Rectal smooth muscle tissue (tissue), 1 donor: ENCODE data around the gene PAQR8.

Experiments
- H3K27ac ChIP-seq: one replicate; pipeline ENCODE4 v1.7.0; 2013; ENCODE audit warnings: low read depth, low read length, inconsistent platforms
- H3K27me3 ChIP-seq: one replicate; pipeline ENCODE4 v1.7.0; 2013; ENCODE audit warnings: low read length; ENCODE audit not compliant: control insufficient read depth, insufficient read depth
- H3K36me3 ChIP-seq: one replicate; pipeline ENCODE4 v1.7.0; 2013; ENCODE audit warnings: low read length; ENCODE audit not compliant: control insufficient read depth, insufficient read depth
- H3K4me1 ChIP-seq: one replicate; pipeline ENCODE4 v1.7.0; 2013; ENCODE audit warnings: low read length; ENCODE audit not compliant: control insufficient read depth, insufficient read depth
- H3K4me3 ChIP-seq: one replicate; pipeline ENCODE4 v1.7.0; 2013; ENCODE audit warnings: low read length
- H3K9ac ChIP-seq: one replicate; pipeline ENCODE4 v1.7.0; 2013; ENCODE audit warnings: low read length

PAQR8 gene

DNA sequence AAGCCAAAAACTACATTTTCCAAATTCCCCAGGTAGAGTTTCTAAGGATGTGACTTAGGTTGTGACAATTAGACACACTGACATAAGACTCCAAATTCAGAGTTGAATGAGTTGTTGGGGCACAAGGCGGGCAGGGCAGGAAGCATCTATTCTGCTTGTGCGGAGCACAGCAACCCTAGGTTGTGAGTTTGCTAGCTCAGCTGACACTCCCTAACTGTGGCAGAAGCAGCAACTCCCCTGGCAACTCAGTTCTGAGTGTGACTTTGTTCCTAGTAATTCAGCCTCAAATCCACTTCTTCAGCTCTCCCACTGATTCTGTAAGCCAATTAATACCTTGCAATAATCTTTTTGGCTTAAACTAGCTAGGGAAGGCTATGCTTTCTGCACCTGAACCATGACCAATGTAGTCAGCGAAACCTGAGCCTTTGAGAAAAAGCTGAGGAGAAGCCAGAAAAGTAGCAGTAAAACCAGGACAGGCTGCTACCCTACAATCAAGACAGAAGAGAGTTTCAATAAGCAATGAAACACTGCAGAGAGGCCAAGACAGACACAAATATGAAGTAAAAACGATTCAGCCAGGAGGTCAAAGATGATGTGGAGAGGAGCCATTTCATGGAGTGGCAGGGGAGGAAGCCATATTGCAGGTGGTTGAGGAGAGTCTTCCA, 30.0 kb upstream of the PAQR8 start:
- no peak overlapping the region for H3K4me3 ChIP-seq
- H3K27ac ChIP-seq, result no peak overlapping the region
- no peak overlapping the region for H3K9ac ChIP-seq
- H3K36me3 ChIP-seq, result no peaks in the 10 kb centered on the region
- H3K27me3 ChIP-seq, result no peaks in the 10 kb centered on the region
- H3K4me1 ChIP-seq, result no peaks in the 10 kb centered on the region

DNA sequence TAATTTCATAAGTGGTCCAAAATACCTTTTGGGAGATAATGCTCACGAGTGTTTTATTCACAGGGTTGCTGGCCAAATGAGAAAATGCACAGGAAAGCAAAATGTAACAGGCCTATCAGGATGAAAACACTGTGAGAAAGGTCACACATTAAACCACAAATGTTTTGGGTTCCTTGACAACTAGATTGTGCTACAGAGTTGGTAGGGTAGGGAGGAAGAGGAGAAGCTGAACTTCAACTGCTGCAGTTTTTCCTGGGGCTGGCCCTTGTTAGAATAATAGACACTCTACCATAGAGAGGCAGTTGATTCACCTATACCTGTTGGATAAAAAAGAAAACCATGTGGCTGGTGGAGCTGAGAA, 28.1 kb upstream of the PAQR8 start:
- Histone ChIP-seq H3K36me3 (no peaks in the 10 kb centered on the region), H3K9ac (no peak overlapping the region), H3K4me1 (no peaks in the 10 kb centered on the region), H3K27ac (no peak overlapping the region), H3K4me3 (no peak overlapping the region), H3K27me3 (no peaks in the 10 kb centered on the region)

DNA sequence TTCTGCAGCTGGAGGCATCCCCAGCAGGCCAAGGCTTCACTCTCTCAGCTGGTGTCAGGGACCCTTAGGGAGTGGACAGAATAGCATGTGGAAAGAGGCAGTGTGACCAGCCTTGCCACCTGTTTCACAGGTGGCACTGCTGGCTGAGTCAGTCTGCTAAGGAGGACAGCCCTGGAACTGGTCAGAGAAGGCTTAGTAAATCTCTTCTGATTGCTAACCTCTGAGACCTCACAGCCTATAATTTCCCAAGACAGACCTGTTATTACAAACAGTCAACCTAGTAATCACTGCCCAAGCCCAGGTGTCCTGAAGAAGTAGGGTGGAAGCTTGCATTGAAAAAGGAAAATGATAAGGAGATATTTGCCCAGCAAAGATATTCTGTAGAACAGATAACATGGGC, 26.4 kb upstream of the PAQR8 start:
- Histone ChIP-seq H3K36me3 (no peaks in the 10 kb centered on the region), H3K9ac (no peak overlapping the region), H3K4me3 (no peak overlapping the region), H3K4me1 (no peaks in the 10 kb centered on the region), H3K27me3 (no peaks in the 10 kb centered on the region), H3K27ac (no peak overlapping the region)

DNA sequence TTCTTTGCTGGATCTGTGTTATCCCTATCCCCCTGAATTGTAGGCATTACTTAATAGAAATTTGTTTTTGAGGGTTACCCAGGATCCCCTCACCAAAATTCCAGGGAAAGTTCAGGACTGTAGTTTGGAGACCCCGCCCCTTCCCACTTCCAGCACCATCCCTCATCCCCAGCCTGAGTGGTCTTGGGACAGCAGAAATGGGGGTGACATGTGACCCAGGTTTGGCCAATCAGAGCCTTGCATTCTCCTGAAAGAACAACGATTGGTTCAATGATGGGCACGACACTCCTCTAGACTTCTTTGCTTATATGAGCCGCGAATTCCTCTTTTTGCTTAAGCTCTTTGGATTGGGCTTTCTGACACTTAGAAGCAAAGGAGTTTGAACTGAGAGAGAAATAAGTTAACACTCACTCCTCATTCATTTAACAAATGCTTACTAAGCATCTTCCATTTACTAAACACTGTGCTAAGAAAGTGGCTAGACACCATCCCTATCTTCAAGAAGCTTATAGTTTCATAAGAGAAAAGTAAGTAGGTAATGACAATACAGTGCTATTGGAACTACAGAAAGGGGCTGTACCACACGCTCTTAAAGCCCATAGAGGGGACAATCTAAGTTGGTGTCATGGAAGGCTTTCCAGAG, 24.9 kb upstream of the PAQR8 start:
- Histone ChIP-seq H3K4me3 (no peak overlapping the region), H3K9ac (no peak overlapping the region), H3K36me3 (no peaks in the 10 kb centered on the region), H3K27me3 (no peaks in the 10 kb centered on the region), H3K27ac (no peak overlapping the region), H3K4me1 (no peaks in the 10 kb centered on the region)

DNA sequence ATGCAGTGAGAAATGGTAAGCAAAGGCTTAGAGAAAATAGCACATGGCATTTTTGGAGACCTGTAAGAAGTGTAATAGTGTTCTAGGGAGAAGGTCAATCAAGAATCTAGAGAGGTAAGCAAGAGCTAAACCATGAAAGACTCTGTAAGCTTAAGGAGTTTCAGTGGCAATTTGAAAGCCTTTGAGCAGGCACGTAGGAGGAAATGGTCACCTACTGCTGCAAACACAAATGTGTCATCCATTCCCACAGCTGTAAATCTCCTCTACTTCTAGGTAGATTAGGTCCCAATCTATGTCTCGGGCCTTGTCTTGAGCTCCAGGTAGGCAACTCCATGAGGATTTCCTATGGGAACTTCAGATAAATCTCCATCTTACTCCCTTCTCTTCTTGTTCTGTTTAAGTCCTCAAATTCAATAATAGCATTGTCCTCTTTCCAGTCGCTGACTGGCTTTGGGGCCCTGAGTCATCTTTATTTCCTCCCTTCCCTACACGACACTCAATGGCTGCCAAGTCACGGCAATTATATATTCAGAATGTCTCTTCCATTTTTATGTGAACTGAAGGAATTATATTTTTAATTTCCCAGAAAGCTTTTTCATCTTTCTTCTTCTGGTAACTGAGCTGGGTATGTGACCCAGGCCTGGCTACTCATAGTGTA, 24.2 kb upstream of the PAQR8 start:
- H3K36me3 ChIP-seq, result no peaks in the 10 kb centered on the region
- H3K9ac ChIP-seq, result no peak overlapping the region
- no peaks in the 10 kb centered on the region for H3K4me1 ChIP-seq
- H3K27me3 ChIP-seq, result no peaks in the 10 kb centered on the region
- H3K27ac ChIP-seq, result no peak overlapping the region
- no peak overlapping the region for H3K4me3 ChIP-seq

GRCh38 chr6:52340603-52340880, 21.4 kb upstream of the PAQR8 start:
- Histone ChIP-seq H3K9ac (no peak overlapping the region), H3K4me1 (no peaks in the 10 kb centered on the region), H3K4me3 (no peak overlapping the region), H3K27me3 (no peaks in the 10 kb centered on the region), H3K27ac (no peak overlapping the region), H3K36me3 (no peaks in the 10 kb centered on the region)

GRCh38 chr6:52341561-52342260, 20.2 kb upstream of the PAQR8 start:
- Histone ChIP-seq H3K27ac (no peak overlapping the region), H3K27me3 (no peaks in the 10 kb centered on the region), H3K36me3 (no peaks in the 10 kb centered on the region), H3K4me3 (no peak overlapping the region), H3K4me1 (no peaks in the 10 kb centered on the region), H3K9ac (no peak overlapping the region)

DNA sequence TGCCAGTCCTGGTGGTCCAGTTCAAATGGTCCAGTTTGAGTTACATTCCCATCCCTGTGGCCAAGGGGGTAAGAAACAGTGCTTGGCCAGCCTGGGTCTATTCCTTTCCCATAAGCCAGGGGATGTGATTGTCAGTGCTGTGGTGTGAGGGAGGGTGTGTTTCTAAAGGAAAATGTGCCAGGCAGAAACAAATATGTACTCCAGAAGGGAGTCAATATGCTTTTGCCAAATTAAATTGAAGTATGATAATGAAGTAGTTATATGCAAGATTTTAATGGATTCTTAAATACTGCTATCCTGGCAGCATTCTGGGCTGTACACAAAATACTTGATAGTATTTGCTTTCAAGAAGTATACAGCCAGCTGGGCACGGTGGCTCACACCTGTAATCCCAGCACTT, 16.6 kb upstream of the PAQR8 start:
- Histone ChIP-seq H3K9ac (no peak overlapping the region), H3K27ac (no peak overlapping the region), H3K4me3 (no peak overlapping the region), H3K4me1 (no peaks in the 10 kb centered on the region), H3K27me3 (no peaks in the 10 kb centered on the region), H3K36me3 (no peaks in the 10 kb centered on the region)

DNA sequence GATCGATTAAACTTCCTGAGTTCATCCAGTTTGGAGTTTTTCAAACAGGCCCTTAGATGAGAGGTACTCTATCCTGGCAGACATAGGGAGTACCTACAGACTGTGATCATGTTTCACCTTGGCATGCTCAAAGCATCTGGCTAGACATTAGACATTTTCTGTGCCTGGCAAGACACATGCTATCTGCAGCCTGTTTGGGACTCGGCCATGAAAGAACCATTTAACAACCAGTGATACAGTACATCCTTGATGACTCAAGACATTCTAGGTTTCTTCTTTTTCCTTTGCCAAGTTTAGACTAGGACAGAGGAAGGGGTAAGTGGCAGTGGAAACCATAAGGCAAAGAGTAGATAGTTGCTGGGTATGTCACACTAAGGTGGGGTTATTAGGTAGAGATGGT, 15.4 kb upstream of the PAQR8 start:
- H3K4me1 ChIP-seq, result no peaks in the 10 kb centered on the region
- H3K36me3 ChIP-seq, result no peaks in the 10 kb centered on the region
- no peak overlapping the region for H3K27ac ChIP-seq
- no peak overlapping the region for H3K4me3 ChIP-seq
- no peaks in the 10 kb centered on the region for H3K27me3 ChIP-seq
- H3K9ac ChIP-seq, result no peak overlapping the region

DNA sequence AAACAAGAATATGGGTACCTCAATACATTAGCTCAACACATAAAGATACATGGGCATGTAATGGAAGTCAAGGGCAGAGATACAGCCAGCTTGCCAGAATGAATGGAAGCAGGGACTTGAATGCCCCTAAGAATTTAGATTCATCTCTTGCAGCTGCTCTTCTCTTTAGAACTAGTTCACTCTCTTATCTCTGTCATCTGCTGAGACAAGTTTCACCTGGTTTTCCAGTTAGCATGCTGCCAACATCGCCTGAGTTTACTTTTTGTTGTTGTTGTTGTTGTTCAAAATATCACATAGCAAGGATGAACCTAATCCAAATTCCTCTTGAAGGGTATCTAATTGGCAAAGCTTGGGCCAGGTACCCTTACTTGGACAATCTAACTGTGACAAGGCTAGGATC, 14.1 kb upstream of the PAQR8 start:
- no peak overlapping the region for H3K4me3 ChIP-seq
- peaks cover 3% of the 10 kb centered on the region for H3K4me1 ChIP-seq
- no peak overlapping the region for H3K27ac ChIP-seq
- no peaks in the 10 kb centered on the region for H3K27me3 ChIP-seq
- H3K36me3 ChIP-seq, result no peaks in the 10 kb centered on the region
- no peak overlapping the region for H3K9ac ChIP-seq

DNA sequence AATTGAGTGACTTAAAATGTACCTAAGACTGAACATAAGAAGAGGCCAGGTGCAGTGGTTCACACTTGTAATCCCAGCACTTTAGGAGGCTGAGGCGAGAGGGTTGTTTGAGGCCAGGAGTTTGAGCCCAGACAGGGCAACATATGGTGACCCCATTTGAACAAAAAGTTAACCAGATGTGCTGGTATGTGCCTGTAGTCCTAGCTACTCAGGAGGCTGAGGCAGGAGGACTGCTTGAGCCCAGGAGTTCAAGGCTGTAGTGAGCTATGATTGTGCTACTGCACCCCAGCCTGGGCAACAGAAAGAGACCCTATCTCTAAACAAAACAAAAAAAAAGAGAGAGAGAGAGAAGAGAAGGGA, 10.1 kb upstream of the PAQR8 start:
- H3K4me3 ChIP-seq, result no peak overlapping the region
- H3K36me3 ChIP-seq, result no peaks in the 10 kb centered on the region
- H3K9ac ChIP-seq, result no peak overlapping the region
- H3K27me3 ChIP-seq, result no peaks in the 10 kb centered on the region
- no peak overlapping the region for H3K27ac ChIP-seq
- peaks cover 4% of the 10 kb centered on the region for H3K4me1 ChIP-seq

DNA sequence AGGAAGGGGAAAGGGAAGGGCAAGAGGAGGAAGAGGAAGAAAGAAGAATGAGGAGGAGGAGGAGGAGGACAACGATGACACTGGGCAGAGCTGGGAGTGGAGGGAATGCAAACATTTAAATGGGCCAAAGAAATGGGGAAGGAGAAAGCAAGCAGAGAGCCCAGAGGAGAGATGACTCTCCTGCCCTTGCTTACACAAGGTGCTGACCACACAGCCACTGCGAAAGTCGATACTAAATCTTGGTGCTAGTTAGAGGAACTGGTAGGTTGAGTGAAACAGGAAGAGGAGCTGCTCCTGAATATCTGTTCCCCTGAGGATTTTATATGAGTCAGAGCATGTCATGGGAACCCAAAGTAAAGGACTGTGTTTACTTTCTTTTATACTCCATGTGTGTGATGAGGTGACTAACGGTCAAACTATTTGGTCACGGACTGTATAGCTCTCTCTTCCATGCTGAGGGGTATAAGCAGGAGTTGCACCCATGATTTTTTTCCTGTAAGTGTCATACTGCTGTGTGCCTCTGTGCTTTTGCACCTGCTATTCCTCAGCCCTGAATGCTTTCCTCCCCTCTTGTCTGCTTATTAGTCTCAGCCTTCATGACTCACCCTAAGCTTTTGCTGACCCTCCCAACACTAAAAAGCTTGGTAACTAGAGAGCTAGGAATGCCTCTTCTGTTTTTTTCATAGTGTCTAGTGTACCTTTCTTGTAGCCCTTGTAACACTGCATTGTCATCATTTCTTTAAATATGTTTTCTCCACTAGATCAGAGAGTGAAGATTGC, 9.5 kb upstream of the PAQR8 start:
- Histone ChIP-seq H3K4me1 (peaks cover 4% of the 10 kb centered on the region), H3K9ac (no peak overlapping the region), H3K27ac (peak overlapping the region; percentile 10), H3K27me3 (no peaks in the 10 kb centered on the region), H3K36me3 (no peaks in the 10 kb centered on the region), H3K4me3 (no peak overlapping the region)
